GM21526 (cell line): ENCODE results near the gene PDSS2.

Experiments
- ATAC-seq: cut with Tn5 transposase; IDR thresholded peaks from one replicate; pipeline ENCODE4 v1.9.1; 2021; ENCODE audit warnings: moderate library complexity; ENCODE audit not compliant: unreplicated experiment, low FRiP score

PDSS2 gene

DNA sequence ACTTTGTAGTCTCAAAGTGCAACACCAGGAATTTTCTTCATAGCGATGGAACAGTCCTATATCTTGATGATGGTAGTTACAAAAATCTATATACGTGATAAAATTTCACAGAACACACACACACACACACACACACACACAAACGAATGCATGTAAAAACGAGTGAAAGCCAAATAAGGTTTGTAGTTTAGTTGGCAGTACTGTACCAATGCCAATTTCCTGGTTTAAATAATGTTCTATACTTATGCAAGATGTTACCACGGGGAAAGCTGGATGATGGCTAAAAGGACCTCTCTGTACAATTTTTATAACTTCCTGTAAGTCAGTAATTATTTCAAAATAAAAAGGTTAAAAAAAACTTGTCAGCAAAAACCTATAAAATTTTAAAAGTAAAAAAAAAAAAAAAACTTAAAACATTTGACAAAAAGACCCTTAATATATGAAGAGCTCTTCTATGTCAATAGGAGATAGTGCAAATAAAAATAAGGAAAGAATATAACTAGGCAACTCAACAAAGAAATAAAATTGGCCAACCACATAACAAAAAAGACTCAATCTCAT, 37.6 kb downstream of the PDSS2 start:
- no peak for ATAC-seq

DNA sequence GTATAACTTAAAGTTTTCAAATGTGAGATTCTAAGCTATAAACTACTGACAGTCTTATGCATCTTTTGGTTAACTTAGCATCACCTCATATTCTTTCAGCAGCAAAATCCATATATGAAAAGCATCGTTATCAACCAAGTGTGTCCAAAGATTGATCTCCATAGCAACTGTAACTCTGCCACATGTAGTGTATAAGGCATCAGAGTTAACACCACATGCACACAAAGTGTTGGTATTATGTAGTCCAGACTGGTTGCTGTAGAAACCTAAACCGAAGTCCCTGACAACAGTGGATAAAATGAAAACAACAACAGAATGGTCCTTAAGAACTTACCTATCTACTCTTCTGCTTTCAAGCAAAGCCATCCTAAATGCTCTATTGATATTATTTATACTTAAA, 39.6 kb downstream of the PDSS2 start:
- no peak for ATAC-seq

DNA sequence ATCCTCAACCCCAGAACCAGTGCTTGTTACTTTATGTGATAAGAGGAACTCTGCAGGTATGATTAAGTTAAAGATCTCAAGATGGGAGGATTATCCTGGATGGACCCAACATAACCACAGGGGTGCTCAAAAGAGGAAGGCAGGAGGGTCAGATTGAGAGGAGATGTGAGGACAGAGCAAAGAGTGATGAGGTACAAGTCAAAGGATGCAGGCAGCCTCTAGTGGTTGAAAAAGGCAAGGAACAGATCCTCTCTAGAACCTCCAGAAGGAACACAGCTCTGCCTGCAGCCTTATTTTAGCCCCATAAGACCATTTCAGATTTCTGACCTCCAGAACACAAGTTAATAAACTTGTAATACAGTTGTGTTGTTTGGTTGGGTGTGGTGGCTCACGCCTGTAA, 41.2 kb downstream of the PDSS2 start:
- ATAC-seq, result peak; percentile 49

DNA sequence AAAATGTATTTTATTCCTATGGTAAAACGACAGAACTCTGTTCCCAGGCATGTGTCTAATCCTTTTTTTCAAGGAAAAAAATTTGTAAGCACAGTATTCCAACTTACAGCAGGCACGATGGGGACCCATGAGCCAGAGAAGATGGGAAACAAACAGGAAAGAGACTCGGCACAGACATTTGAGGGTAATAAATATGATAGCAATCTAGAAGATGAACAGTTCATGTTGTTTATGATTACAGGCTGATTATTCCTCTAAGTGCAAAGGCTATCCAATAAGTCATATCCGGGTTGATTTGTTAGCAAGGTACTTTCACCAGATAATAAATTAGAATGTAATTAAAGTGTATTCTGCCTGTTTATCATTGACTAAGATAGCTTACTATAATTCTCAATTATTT, 43.2 kb downstream of the PDSS2 start:
- ATAC-seq, result no peak

DNA sequence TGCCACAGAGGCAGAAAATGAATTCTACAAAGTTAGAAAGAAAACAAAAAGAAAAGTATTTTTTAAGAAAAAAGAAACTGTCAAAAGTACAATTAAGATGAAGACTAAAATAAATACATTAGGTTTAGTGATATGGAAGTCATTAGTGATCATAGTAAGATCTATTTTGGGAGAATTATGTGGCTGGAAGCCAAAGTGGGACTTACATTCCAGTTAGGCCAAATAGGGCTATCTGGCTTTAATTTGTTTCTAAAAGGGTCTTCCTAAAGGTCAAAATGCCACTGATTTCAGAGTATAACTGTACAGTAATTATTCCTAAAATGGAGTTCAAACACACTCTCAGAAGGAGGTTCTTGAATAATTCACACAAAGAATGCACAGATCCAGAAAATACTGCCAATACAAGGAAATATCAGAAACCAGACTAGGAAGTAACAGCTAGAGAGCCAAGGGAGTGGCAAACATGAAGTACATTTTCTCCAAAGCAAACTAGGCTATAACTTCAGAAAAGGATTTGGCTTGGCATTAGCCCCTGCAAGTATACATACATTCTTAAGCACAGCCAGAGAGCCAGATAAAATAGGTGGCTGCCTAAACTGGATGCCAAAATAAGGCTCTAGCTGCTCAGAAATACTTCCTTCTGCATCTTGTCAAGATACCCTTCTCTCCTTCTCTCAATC, 45.3 kb downstream of the PDSS2 start:
- ATAC-seq, result no peak

DNA sequence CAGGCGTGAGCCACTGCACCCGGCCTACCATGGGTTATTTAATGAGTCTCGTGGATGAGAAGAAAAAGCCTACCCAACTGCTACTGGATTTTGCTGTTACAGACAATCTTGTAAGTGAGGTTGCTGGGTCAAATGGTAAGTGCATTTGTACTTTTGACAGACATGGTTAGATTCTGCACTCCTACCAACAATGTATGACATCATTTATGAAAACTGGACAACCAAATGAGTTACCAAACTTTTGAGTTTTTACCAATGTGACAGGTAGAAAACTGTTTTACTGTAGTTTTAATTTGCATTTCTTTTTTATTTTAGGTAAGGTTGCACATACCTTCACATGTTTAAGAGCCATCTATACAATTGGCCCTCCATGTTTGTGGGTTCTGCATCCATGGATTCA, 48.2 kb downstream of the PDSS2 start:
- no peak for ATAC-seq

DNA sequence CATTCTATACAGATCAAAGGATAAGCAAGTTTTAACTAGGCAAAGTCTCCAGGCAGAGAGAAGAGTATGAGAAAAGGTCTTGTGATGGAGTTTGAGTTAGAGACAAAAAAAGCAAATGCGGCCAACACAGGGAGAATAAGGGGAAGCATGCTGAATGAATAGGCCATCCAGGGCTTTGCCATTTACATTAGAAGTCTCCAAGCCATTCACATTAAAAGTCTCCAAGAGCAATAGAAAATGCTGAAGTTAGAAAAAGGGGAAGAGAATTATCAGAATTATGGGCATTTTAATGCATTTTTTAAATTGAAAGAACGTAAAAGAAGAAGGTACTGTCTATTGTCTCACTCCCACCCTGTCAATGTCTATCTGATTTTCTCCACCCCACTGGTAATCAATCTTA, 49.4 kb downstream of the PDSS2 start:
- ATAC-seq, result no peak

DNA sequence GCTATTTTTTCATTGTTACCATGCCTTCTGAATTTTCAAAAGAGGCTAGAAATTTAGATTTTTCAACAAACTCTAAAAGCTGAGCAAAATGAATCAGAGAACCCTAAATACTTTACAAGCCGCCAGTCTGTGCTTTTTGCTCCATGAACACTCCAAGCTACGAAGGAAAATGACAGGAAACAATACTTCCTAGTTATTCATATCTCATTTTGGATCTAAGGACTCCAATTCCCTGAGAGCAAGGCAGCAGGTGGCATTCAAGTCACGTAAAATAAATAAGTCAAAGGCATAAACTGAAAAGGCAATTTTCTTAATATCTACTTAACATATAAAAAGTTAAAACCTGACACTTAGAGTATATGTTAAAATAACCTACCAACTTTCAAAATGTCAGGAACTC, 50.6 kb downstream of the PDSS2 start:
- no peak for ATAC-seq

DNA sequence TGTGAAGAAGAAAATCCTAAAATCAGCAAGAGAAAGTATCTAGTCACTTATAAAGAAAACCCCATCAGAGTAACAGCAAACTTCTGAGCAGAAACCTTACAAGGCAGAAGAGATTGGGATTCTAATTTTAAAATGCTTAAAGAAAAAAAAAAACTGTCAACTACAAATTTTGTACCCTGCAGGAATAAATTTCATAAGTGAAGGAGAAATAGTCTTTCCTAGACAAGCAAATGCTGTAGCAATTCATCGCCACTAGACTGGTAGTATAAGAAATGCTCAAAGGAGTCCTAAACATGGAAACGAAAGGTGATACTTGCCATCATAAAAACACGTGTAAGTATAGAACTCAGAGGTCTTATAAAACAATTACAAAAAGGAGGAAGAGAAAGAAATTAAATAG, 54.4 kb downstream of the PDSS2 start:
- no peak for ATAC-seq

DNA sequence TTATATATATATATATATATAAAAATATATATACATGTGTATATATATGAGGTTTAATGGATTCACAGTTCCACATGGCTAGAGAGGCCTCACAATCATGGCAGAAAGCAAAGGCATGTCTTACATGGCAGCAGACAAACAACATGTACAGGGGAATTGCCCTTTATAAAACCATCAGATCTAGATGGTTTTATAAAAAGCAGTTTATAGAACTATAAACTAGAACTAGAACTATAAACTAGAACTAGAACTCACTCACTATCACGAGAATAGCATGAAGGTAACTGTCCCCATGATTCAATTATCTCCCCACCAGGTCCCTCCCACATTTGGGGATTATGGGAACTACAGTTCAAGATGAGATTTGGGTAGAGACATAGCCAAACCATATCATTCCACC, 56.8 kb downstream of the PDSS2 start:
- no peak for ATAC-seq

DNA sequence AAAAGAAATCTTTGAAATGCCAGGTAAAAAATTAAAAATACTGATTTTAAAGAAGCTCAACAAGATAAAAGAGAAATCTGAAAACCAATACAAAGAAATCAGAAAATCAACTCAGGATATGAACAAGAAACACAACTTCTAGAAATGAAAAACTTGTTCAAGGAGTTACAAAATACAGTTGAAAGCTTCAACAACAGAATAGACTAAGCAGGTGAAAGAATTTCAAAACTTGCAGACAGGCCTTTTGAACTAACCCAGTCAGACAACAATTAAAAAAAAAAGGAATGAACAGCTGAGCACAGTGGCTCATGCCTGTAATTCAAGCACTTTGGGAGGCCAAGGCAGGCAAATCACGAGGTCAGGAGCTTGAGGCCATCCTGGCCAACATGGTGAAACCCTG, 57.8 kb downstream of the PDSS2 start:
- ATAC-seq, result no peak

DNA sequence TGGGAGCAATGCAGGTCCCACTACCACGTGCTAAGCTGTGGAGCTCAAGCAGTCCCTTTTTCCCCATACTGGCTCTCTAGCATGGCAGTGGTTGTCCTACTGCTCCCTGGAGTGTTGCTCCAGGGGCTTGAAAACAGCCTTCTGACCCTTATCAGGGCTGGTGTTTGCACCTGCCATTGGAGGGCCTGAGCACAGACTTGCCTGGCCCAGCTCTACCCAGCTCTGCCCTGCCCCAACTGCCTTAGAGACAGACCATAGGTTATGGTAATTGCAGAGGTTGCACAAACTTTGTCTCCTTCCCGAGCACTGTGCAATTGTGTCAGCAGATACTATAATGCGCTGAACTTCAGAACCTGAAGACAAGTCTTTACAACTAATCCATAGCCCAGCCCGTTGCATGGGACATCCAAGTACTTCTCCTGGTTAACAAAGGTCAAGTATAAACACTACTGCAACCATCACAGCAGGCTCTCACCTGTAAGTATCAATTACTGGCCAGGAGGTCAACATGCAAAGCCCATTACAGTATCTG, 58.7 kb downstream of the PDSS2 start:
- no peak for ATAC-seq

DNA sequence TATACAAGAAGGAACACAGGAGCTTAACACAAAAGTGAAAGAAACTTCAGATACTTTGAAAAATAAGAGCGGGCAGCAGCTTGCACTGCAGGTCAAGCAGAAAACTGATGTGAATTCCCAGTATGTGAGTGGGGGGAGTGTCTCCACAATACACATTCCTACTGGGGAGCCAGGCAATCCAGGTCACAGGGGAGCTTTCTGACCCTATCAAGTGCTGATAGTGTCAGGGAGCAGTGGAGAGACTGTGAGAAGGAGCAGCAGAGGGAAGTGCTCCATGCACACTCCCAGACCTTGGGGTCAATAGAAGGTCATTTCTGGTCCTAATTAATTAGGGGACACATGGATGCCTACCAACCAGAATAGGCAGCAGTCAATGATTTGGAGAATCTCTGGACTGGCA, 59.4 kb downstream of the PDSS2 start:
- no peak for ATAC-seq

DNA sequence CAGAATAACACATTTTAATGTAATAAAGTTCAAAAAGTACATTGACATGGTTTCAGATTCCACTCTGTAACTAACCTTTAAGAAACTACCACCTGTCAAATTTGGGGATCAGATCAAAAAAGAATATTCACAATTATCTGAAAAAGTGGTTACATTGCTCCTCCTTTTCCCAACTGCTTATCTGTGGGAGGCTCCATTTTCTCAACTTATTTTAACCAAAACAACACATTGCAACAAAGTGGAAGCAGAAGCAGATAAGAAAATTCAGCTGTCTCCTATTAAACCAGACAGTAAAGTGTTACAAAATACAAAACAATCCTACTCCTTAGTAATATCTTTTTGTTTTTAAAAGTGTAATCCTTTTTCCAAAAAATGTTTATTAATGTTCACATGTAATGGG, 61.4 kb downstream of the PDSS2 start:
- no peak for ATAC-seq

DNA sequence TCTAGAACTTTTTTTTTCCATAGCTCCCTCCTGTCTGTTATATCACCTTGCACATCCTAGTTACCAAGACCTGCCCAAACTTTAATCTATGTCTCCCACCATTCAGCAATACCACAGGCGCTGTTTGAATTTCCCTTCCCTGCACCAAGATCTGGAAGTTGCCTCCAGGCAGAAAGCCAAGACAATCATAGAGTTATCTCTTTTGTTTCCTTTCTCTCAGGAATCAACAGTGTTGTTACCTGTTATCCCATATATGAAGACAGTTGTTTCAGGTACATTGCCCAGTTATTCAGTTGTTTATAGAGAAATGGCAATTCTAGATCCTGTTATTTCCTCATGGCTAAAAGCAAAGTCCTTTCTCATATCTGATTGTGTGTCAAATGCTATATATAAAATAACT, 63.2 kb downstream of the PDSS2 start:
- no peak for ATAC-seq

DNA sequence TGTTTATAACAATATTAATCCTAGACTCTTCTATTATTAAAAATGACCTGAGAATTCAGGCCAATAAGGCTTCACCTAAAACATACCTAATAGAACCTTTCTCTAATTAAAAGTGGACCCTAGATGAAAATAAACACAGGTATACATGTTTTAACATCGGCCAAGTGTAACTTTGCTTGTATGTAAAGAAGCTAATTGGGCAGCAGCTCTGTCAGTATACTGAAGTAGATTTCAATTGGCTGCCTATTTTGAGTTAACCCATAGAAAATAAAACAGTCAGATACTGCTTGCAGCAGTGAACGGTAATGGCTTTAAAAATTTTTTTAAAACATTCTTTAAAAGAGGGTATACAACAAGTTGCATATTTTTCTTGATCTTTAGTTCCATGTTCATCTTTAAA, 67.3 kb downstream of the PDSS2 start:
- no peak for ATAC-seq

DNA sequence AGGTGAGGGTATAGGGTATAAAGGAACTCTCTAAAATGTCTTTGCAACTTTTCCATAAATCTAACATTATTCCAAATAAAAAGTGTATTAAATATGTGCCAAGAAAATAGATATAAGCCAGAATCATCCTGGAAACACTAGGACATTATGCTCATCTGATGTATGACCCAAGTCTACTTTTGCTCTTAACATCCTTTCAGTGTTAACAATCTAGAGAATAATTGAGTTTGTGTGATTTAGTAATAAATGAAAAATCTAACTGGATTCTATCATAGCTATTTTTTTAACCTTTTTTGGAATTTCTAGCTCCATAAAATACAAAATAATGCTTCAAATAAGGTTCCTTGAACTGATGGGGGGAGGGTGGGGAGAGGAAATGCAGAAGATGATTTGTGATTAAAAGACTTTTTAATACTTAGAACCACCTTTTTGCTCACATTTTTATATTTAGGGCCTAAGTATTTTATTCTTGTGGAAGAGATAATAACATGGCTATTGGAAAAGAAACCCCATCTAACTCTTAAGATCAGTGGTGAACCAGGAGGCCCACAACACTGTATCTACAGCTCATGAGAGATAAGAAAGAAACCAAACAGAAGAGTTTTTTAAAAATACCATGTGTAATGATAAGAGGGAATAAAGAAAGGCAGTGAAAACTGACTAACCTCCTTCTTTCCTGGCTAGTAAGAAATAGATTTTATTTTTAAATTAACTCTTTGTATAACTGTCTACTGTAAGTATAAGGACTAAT, 68.5 kb downstream of the PDSS2 start:
- no peak for ATAC-seq

DNA sequence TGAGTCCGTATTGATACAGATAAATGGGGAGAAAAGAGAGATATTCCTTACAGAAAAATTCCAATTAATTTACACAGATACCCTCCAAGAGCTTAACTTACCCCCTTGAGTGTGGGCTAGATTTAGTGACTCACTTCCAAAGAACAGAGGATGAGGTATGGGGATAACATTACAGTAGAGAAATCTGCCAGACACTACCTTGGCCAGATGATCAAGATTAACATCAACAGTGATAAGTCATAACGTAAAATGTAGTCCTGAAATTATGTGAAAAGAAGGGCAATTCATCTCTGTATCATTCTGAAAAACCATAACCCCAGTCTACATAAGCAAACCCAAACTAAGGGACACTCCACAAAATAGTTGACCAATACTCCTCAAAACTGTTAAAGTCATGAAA, 69.3 kb downstream of the PDSS2 start:
- ATAC-seq, result no peak

DNA sequence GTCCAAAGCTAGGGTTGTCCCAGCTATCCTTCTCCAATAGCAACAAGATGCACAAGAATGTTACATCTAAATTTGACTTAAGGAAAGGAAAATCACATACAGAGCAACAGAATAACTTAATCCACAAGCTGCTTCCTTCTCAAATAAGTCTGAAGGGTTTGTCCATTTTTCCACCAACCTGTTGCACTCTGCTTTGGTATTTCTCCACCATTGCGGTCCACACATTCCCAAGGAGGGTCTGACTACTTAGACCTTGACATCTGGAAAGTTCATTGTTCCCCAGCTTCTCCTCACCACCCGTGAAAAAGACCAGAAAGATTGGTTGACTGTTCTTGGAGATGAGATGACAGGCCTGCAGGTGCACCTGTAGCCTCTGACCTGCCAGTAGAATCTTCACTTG, 72.5 kb downstream of the PDSS2 start:
- no peak for ATAC-seq

DNA sequence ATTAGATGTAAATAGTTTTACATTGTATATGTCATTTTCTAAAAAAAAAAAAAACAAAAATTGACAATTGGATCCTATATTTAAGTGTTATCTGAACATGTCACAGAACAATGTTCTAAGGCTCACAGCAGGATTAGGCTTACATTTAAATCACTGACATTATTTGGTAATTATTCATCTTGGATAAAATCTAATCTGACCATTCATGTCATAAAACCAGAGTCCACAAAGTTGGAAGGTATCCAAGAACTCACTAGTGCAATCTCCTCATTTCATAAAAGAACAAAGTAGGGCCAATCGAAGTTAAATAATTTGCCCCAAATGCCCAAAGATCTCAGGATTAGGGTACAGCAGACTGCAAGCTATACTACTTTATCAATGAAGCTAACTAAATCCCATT, 73.0 kb downstream of the PDSS2 start:
- no peak for ATAC-seq

DNA sequence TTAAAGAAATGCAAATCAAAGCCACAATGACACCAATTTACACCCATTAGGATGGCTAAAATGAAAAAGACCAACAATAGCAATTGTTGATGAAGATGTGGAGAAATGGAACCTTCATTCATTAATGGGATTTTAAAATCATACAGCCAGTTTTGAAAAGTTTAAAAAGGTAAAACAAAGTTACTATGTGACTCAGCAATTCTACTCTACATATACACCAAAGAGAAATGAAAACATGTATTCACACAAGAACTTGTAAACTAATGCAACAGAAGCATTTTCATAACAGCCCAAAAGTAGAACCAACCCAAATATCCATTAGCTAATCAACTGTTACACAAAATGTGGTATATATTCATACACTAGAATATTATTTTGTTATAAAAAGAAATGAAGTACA, 75.7 kb downstream of the PDSS2 start:
- ATAC-seq, result no peak

DNA sequence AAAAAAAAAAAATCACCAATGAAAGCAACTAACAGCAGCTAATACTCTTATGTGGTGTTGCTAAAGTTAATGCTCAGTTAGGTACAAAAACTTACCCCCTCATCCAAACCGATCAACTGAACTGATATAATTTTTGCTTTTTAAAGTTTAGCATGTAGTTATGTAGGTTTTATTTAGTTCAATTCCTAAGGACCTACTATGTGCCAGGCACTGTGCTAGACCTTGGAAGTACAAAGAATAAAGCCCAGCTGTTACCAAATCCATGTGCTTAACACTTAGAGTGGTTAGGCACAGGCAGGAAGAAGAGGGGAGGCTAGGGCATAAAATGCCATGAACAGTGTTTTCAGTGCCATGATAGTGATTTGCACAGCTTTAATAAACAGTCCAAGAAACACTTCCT, 85.1 kb downstream of the PDSS2 start:
- ATAC-seq, result no peak
